Memory B cell (primary cell): ENCODE results near the gene MDN1.

Source experiments
- ATAC-seq: fragments of 150-1000 bp; cut with Tn5 transposase; 2 replicates; pipeline ENCODE4 v1.10.0; 2021; ENCODE audit warnings: low read depth, mild to moderate bottlenecking, moderate library complexity
- DNase-seq, 2 donors: peaks; one replicate each; pipeline ENCODE4 v3.0.0; 2022; ENCODE audit warnings: low spot score in 2 of 2
- H3K27ac Mint-ChIP-seq: one replicate; pipeline ENCODE4 v1.8.0; 2022; ENCODE audit warnings: mild to moderate bottlenecking, moderate library complexity, mixed read lengths
- H3K27me3 Mint-ChIP-seq: one replicate; pipeline ENCODE4 v1.8.0; 2022; ENCODE audit warnings: mixed read lengths
- H3K36me3 Mint-ChIP-seq: one replicate; pipeline ENCODE4 v1.8.0; 2022; ENCODE audit warnings: mild to moderate bottlenecking, mixed read lengths
- H3K4me1 Mint-ChIP-seq: one replicate; pipeline ENCODE4 v1.8.0; 2022; ENCODE audit warnings: mixed read lengths
- H3K4me3 Mint-ChIP-seq: one replicate; pipeline ENCODE4 v1.8.0; 2022; ENCODE audit warnings: mild to moderate bottlenecking, moderate library complexity, mixed read lengths
- H3K9me3 Mint-ChIP-seq: one replicate; pipeline ENCODE4 v1.8.0; 2022; ENCODE audit warnings: mixed read lengths

The MDN1 gene

DNA sequence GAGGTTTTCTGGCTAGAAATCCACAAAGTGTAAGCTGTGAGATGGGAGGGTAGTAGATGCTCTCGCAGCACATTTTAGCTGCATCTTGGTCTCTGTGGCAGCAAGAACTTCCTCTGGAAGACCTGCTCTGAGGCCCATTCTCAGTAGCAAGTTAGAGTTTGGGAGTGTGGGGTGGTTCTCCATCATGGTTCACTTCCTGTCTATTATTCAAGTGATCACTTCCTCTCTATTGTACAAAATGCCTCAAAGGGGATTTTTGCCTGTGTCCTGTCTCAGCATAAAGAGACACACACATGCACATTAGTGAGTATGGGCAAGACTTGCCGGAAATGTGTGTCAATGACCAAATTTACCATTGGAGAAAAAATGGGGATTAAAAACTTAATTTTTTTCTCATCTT, 223.5 kb downstream of the MDN1 start:
- DNase-seq (peak; percentile 13 to 45), ATAC-seq (peak; percentile 99)
- Mint-ChIP-seq H3K4me1 (peaks cover 20% of the 10 kb centered on the region), H3K9me3 (peaks cover 1% of the 10 kb centered on the region), H3K27me3 (no peaks in the 10 kb centered on the region), H3K4me3 (no peak overlapping the region), H3K27ac (peak overlapping the region; percentile 96), H3K36me3 (peaks cover 3% of the 10 kb centered on the region)
